HUES6 (cell line): ENCODE results near the gene MZF1.

Experiments
- H3K27ac ChIP-seq: 2 replicates; pipeline ENCODE4 v1.7.0; 2013; ENCODE audit warnings: low read depth, mild to moderate bottlenecking, low read length, inconsistent platforms
- H3K27me3 ChIP-seq: 2 replicates; pipeline ENCODE4 v1.6.1; 2013; ENCODE audit warnings: low read length; ENCODE audit not compliant: control insufficient read depth, insufficient read depth
- H3K36me3 ChIP-seq: 2 replicates; pipeline ENCODE4 v1.6.1; 2013; ENCODE audit warnings: low read length; ENCODE audit not compliant: control insufficient read depth, insufficient read depth
- H3K4me1 ChIP-seq: 2 replicates; pipeline ENCODE4 v1.6.1; 2013; ENCODE audit warnings: low read length; ENCODE audit not compliant: control insufficient read depth, insufficient read depth
- H3K4me3 ChIP-seq: 2 replicates; pipeline ENCODE4 v1.5.1; 2013; ENCODE audit warnings: low read depth, low read length
- H3K9ac ChIP-seq: one replicate; pipeline ENCODE4 v1.6.1; 2013; ENCODE audit warnings: mild to moderate bottlenecking, low read length
- H3K9me3 ChIP-seq: 2 replicates; pipeline ENCODE4 v1.6.1; 2013; ENCODE audit warnings: low read depth, low read length; ENCODE audit not compliant: control insufficient read depth, insufficient read depth

The MZF1 gene

DNA sequence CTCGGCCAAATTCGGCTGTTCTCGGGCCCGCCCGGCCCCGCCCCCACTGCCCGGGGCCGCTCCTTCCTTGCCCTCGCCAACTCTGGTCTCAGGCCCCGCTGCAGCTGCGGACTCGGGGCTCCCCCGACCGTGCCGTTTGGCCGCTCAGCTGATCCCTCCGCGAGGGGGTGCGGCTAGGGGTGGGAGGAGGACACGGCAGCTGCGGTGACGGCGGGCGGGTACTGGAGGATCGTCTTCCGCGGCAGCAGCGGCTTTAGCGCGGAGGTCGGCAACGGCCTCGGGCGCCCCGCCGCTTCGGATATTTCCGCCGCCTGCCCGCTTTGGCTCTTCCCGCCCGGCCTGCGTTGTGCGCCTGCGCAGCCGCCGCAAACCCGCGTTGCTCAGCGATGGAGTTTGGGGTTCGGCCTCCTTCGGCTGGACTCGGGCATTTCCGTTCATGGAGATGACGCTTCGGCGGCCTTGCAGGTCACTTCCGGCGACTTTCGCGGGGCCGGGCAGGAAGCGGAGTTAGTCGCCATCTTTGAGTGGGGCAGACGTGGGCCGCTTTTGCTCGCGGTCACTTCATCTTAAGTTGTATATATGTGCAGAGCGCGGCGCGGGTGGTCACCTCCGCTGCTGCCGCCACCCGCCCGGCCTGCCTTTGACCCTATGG, 14.4 kb downstream of the MZF1 start:
- peaks cover 33% of the 10 kb centered on the region for H3K4me1 ChIP-seq
- peaks cover 33% of the 10 kb centered on the region for H3K27me3 ChIP-seq
- peaks cover 13% of the 10 kb centered on the region for H3K36me3 ChIP-seq
- H3K27ac ChIP-seq, result peak overlapping the region; percentile 98
- peak overlapping the region; percentile 81 for H3K4me3 ChIP-seq
- H3K9ac ChIP-seq, result peak overlapping the region; percentile 82
- H3K9me3 ChIP-seq, result no peaks in the 10 kb centered on the region

DNA sequence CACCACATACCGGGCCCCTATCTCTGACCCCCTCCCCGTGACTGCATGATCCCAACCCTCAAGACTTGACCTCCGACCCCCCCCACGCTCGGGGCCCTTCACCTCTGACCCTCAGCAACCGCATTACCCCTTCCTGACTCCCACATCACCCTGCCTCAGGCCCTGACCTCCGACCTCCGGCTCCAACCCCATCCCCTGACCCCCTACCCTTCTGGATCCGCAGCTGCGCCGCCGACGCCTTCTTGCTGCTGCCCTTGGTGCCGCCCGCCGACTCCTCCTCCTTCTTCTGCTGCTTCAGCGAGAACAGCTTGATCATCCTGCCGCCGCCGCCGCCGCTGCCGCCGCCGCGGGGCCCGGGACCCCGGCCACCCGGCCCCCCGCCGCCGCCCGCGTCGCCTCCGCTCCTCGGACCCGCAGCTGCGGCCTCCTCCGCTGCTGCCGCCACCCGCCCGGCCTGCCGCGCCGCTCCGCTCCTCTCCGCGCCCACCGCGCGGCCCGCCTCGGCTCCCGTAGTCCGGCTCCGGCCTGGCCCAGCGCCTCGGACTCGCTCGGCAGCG, 15.0 kb downstream of the MZF1 start, which contains the start of gene UBE2M:
Gene UBE2M (minus strand): TSS at position 546 of the 557 bp plus-strand sequence. CDS start 230 bp downstream, at position 316.
- H3K9me3 ChIP-seq, result no peaks in the 10 kb centered on the region
- H3K27ac ChIP-seq, result peak within 1 kb of the TSS; percentile 98
- H3K4me3 ChIP-seq, result peak within 1 kb of the TSS; percentile 81
- H3K36me3 ChIP-seq, result peaks cover 18% of the 10 kb centered on the region
- peaks cover 32% of the 10 kb centered on the region for H3K4me1 ChIP-seq
- peaks cover 26% of the 10 kb centered on the region for H3K27me3 ChIP-seq
- peak within 1 kb of the TSS; percentile 86 for H3K9ac ChIP-seq

DNA sequence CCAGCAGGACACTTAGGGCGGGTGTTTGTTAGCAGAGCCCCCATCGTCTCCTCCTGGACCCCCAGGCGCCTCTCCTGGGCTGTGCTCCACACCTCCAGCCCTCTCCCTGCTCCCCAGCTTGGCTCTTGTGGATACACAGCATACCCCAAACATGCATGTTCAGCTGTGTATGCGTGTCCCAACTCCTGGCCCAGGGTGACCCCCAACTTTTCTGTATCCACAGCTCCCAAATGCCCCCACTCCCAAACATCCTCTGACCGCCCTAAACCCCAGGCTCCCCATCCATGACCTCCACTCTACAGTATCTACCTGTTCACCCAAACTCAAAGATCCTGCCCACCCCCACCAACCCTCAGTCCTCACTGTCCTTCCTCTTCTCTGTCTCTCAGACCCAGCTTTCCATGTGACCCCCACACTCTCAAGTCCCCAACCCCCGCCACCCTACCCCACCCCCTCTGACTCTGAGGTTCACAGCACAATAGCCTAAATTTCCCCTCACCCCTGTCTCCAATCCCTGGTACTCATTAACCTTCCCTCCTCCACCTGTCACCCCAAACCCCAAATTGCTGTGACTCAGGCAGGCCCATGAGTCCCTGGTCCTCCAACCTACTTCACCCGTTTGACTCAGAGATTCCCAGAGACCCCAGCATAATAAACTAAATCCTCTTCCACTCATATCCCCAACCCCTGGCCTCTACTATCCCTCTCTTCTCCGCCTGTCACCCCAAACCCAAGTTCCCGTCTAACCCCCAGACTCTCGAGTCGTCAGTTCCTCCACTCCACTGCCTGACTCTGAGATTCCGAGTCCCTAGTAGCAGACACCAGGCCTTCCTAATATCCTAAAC, 15.7 kb downstream of the MZF1 start:
- H3K27me3 ChIP-seq, result peaks cover 19% of the 10 kb centered on the region
- peaks cover 24% of the 10 kb centered on the region for H3K36me3 ChIP-seq
- peak overlapping the region; percentile 81 for H3K4me3 ChIP-seq
- H3K27ac ChIP-seq, result peak overlapping the region; percentile 56; the same call in 1 of the 2 replicates
- H3K9me3 ChIP-seq, result no peaks in the 10 kb centered on the region
- peaks cover 32% of the 10 kb centered on the region for H3K4me1 ChIP-seq
- peak overlapping the region; percentile 86 for H3K9ac ChIP-seq

DNA sequence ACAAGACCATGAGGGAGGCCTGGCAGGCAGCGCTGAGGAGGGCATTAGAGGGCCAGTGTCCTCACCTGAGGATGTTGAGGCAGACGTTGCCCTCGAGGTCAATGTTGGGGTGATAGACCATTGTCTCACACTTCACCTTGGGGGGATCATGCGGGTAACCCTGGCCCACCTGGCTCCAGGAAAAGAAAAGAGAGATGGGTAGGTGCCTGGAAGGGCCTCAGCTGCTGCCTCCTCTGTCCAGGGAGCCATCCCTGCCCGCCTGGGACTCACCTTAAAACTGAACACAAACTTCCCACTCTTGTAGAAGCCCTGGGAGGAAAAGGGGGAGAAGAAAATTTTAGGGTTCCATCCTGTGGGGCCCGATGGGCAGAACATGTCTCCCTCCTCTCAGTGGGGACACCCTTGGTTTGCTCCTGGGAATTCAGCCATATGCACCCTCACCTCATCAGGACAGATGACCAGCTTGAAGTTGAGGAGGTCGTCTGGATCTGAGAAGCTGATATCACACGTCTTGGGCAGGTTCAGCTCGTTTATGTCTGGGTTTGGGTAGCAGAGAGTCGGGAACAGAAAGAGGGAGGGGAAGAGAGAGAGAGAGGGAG, 16.4 kb downstream of the MZF1 start:
- Histone ChIP-seq H3K9me3 (no peaks in the 10 kb centered on the region), H3K27me3 (peaks cover 12% of the 10 kb centered on the region), H3K36me3 (peaks cover 31% of the 10 kb centered on the region), H3K9ac (peak overlapping the region; percentile 86), H3K4me3 (peak overlapping the region; percentile 81), H3K27ac (no peak overlapping the region), H3K4me1 (peaks cover 25% of the 10 kb centered on the region)

DNA sequence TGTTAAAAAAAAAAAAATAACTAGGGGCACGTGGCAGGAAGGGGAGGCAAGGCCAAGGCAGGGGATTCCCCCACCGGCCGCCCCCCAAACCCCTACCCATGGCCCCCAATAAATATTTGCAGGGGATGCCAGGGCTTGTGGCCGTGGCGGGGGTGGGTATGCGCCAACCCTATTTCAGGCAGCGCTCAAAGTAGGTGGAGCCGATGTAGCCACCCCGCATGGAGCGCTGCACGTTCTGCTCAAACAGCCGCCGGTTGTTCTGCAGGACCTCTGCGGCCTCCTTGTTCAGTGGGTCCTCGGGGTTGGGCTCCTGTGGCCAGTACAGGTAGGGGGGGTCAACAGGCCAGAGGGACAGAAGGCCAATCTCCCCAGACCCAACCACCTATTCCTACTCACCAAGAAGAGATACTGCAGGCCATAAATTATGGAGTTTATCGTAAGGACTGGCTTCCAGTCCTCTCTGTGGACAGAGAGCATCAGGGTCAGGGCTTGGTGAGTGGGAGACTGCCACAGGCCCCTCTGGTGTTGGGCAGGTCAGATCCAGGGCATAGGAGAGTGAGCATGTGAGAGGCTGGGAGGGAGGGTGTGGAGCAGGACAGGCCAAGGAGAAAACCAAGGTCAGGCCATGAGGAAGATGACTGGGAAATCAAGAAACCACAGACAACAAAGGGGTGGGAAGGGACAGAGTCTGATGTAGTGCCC, 17.1 kb downstream of the MZF1 start:
- no peak overlapping the region for H3K27ac ChIP-seq
- H3K9me3 ChIP-seq, result no peaks in the 10 kb centered on the region
- peaks cover 6% of the 10 kb centered on the region for H3K27me3 ChIP-seq
- no peak overlapping the region for H3K9ac ChIP-seq
- no peak overlapping the region for H3K4me3 ChIP-seq
- H3K36me3 ChIP-seq, result peaks cover 38% of the 10 kb centered on the region
- H3K4me1 ChIP-seq, result peaks cover 25% of the 10 kb centered on the region

DNA sequence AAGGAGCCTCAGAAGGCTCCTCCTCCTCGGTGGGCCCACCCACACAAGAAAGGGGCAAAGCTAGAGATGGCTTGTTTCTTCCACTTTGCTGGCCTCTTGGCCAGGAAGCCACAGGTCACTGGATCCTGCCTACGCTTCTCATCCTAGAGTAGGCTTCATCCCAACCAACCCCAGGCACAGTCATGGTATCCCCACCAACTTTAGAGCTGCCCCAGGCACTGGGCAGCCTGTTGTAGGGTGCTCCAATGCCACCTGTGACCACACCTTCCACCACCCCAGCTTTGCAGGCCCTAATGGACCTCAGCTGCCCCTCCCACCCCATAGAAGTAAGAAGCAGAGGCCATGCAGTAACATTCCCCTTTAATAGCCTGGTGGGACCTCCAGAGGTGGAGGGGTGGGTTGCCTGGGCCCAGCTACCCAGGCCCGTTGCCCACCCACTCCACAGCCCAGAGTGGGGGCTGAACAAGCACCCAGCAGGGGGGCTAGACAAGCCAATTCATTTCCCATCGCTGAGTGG, 17.7 kb downstream of the MZF1 start:
- Histone ChIP-seq H3K9me3 (no peaks in the 10 kb centered on the region), H3K4me3 (peak overlapping the region; percentile 74), H3K4me1 (peaks cover 25% of the 10 kb centered on the region), H3K36me3 (peaks cover 44% of the 10 kb centered on the region), H3K27me3 (no peaks in the 10 kb centered on the region), H3K27ac (peak overlapping the region; percentile 64), H3K9ac (peak overlapping the region; percentile 80)

DNA sequence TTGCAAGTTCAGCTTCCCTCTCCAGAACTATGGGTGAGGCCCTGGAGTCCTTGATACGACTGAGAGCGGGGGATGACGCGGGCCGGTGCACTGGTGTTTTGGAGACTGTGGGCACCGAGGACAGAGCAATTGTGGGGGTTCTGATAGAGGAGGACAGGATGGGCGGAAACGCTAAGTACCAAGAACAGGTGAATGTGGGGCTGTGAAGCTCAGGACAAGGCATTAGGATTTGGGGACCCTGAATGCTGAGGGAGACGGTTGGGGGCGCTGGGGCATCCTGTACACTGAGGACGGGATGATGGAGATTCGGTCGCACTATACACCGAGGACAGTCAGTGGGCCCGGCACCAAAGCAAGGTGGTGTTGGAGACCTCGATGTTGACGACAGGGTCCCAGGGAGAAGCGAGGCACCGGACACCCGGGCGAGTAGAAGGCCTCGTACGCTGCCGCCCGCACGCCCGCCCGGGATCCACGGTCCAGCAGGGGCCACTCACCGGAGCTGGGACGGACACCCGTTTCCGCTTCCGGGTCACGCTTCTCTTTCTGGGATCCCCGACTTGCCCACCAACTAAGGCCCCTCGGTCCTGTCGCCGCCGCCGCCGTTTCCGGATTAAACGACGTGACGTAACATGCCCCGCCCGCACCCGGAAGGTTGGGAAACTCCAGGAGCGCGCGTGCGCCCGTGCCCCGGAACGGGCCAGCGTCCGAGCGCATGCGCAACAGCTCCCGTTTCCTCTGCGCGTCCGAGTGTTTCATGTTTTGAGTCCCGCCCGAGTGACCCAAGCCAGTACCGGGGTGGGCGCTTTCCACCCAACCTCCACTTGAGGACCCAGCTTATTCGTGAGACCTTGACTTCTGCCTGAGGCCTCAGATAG, 18.4 kb downstream of the MZF1 start, which contains the start of gene CHMP2A:
Gene CHMP2A (minus strand): TSS at position 612 of the 875 bp plus-strand sequence. CDS start 893 bp downstream, outside the sequence.
- Histone ChIP-seq H3K27ac (peak within 1 kb of the TSS; percentile 64), H3K9ac (peak within 1 kb of the TSS; percentile 80), H3K9me3 (no peaks in the 10 kb centered on the region), H3K36me3 (peaks cover 51% of the 10 kb centered on the region), H3K4me3 (peak within 1 kb of the TSS; percentile 74), H3K4me1 (peaks cover 22% of the 10 kb centered on the region), H3K27me3 (no peaks in the 10 kb centered on the region)

DNA sequence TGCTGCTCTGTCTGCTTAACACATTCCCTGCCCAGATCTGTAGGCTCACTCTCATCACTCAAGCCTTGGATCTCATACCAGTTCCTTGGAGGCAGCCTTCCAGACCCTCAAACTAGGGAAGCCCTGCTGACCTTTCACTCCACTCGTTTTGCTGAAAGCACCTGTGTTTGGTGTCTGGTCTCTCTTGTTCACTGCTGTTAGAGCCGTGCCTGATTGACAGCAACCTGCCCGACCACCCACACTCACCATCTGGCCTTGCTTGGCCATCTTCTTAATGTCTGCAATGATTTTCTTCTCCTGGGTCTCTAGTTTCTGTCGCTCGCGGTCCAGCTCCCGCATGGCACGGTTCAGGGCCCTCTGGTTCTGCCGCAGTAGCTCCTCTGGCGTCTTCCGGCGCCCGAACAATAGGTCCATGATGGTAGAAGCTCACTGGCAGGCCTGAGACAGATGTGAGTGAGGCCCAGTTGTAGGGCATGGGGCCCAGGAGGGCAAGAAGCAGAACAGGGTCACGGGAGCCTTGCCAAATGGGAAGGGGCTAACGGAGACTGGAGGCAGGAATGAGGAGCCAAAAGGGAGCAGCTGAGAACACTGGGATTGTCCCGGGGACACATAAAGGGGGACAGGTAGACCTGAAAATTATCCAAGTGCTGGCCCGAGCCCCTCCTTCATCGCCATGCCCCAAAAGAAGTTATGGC, 19.2 kb downstream of the MZF1 start:
- no peaks in the 10 kb centered on the region for H3K27me3 ChIP-seq
- no peaks in the 10 kb centered on the region for H3K9me3 ChIP-seq
- H3K9ac ChIP-seq, result peak overlapping the region; percentile 80
- peaks cover 20% of the 10 kb centered on the region for H3K4me1 ChIP-seq
- peaks cover 59% of the 10 kb centered on the region for H3K36me3 ChIP-seq
- peak overlapping the region; percentile 74 for H3K4me3 ChIP-seq
- peak overlapping the region; percentile 42 for H3K27ac ChIP-seq

DNA sequence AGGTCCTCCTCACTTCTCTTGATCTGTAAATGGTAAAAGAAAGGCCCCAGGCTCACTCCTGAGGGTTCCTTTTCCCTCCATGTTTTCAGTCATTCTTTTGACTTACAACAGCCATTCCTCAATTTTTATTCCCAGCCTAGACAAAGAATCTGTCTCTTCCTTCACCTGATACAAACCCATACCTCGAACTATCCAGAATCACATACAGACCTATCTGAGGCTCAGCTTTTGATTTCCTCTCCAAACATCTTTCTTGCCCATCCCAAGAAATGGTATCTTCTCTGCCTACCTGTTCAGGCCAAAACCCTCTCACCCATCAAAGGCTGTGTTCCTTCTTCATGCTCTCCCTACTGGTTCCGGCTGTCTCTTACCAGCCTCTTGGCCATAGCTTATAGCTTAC, 20.5 kb downstream of the MZF1 start:
- Histone ChIP-seq H3K9me3 (no peaks in the 10 kb centered on the region), H3K27me3 (no peaks in the 10 kb centered on the region), H3K36me3 (peaks cover 72% of the 10 kb centered on the region), H3K4me3 (no peak overlapping the region), H3K27ac (no peak overlapping the region), H3K9ac (no peak overlapping the region), H3K4me1 (peaks cover 20% of the 10 kb centered on the region)
